DOHH2 (cell line): ENCODE measurements around the gene SORT1.

Source experiments
- EZH2phosphoT487 ChIP-seq: fragments of 200-600 bp; sonication (generic); IDR thresholded peaks from 2 replicates; pipeline ENCODE4 v1.6.1; 2017; ENCODE audit warnings: borderline replicate concordance, mild to moderate bottlenecking, antibody characterized with exemption, low read length, moderate library complexity, mixed read lengths
- TF ChIP-seq, protein P1 (sequence below): fragments of 200-600 bp; sonication (generic); IDR thresholded peaks from one replicate; pipeline ENCODE4 v1.5.1; 2014; ENCODE audit warnings: antibody characterized with exemption, mild to moderate bottlenecking, low read depth, low read length; ENCODE audit not compliant: poor library complexity, severe bottlenecking

GRCh38 chr1:109354929-109355328 lies 42.8 kb downstream of the SORT1 start:
- TF ChIP-seq, protein P1, sequence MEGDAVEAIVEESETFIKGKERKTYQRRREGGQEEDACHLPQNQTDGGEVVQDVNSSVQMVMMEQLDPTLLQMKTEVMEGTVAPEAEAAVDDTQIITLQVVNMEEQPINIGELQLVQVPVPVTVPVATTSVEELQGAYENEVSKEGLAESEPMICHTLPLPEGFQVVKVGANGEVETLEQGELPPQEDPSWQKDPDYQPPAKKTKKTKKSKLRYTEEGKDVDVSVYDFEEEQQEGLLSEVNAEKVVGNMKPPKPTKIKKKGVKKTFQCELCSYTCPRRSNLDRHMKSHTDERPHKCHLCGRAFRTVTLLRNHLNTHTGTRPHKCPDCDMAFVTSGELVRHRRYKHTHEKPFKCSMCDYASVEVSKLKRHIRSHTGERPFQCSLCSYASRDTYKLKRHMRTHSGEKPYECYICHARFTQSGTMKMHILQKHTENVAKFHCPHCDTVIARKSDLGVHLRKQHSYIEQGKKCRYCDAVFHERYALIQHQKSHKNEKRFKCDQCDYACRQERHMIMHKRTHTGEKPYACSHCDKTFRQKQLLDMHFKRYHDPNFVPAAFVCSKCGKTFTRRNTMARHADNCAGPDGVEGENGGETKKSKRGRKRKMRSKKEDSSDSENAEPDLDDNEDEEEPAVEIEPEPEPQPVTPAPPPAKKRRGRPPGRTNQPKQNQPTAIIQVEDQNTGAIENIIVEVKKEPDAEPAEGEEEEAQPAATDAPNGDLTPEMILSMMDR: no peak
- no peak for TF ChIP-seq EZH2phosphoT487
